Measurements from ENCODE around the gene TRPM4.
A peak's percentile ranks its signal among the peaks of the same experiment; 100 is the strongest.

TRPM4 gene

GRCh38 chr19:49150106-49150943 is 7.3 kb upstream of the TRPM4 start:
- peak; percentile 77 for DNase-seq (ENCODE audit: low spot score)
- TF ChIP-seq CTCF (IDR thresholded peaks at IDR 0.05; ENCODE audit: extremely low read depth, missing control alignments): no peak

- no peak for TF ChIP-seq CTCF (IDR thresholded peaks at IDR 0.05; ENCODE audit: extremely low read depth, missing control alignments)
- DNase-seq (ENCODE audit: low spot score): no peak
These were observed 6.7 kb upstream of the TRPM4 start for GRCh38 chr19:49150944-49151243.

- no peak for DNase-seq (ENCODE audit: low spot score)
- TF ChIP-seq CTCF (IDR thresholded peaks at IDR 0.05; ENCODE audit: extremely low read depth, missing control alignments): no peak
These were observed 6.1 kb upstream of the TRPM4 start for GRCh38 chr19:49151267-49152118.

- TF ChIP-seq CTCF (IDR thresholded peaks at IDR 0.05; ENCODE audit: extremely low read depth, missing control alignments): no peak
- DNase-seq (ENCODE audit: low spot score): no peak
These were observed 5.5 kb upstream of the TRPM4 start for GRCh38 chr19:49152119-49152550.

GRCh38 chr19:49153167-49153809 is 4.3 kb upstream of the TRPM4 start:
- TF ChIP-seq CTCF (IDR thresholded peaks at IDR 0.05; ENCODE audit: extremely low read depth, missing control alignments): no peak
- DNase-seq (ENCODE audit: low spot score): no peak

- TF ChIP-seq CTCF (IDR thresholded peaks at IDR 0.05; ENCODE audit: extremely low read depth, missing control alignments): no peak
- no peak for DNase-seq (ENCODE audit: low spot score)
These were observed 3.3 kb upstream of the TRPM4 start for GRCh38 chr19:49154279-49154678.
